CD4-positive, alpha-beta T cell treated with Interleukin-6 at 100 ng/mL for 8 hours (primary cell): ENCODE data around the gene CFAP57.

ENCODE experiments used
- DNase-seq: peaks from one replicate; pipeline ENCODE4 v3.0.0-alpha.2; 2020; ENCODE audit warnings: mixed read lengths, low spot score

The CFAP57 gene

DNA sequence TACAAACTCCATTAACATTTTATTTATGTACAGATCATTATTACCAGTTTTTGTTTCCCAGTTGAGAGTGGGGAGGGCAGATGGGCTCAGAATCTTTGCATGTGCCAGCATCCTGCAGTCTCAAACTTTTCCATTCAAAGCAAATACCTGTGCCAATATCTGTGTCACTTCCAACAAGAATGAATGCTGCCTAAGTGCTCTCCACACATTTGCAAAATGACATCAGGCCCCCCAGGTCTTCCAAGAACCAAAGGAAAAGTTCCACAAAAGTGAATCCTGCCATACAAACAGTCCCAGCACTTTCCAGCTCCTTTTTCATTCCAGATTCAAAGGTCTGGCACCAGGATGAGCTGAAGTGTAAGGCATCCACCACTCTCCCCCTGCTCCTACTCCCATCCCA lies 127.0 kb downstream of the CFAP57 start:
- DNase-seq: no peak

- DNase-seq: no peak
Observed at GRCh38 chr1:43300378-43301094, 128.4 kb downstream of the CFAP57 start, which contains the start of gene TIE1. TSS of gene TIE1 (plus strand) at chr1:43300982. CDS start at chr1:43301072, 90 bp downstream.

- no peak for DNase-seq
Observed at GRCh38 chr1:43302201-43302600, 130.1 kb downstream of the CFAP57 start.

DNA sequence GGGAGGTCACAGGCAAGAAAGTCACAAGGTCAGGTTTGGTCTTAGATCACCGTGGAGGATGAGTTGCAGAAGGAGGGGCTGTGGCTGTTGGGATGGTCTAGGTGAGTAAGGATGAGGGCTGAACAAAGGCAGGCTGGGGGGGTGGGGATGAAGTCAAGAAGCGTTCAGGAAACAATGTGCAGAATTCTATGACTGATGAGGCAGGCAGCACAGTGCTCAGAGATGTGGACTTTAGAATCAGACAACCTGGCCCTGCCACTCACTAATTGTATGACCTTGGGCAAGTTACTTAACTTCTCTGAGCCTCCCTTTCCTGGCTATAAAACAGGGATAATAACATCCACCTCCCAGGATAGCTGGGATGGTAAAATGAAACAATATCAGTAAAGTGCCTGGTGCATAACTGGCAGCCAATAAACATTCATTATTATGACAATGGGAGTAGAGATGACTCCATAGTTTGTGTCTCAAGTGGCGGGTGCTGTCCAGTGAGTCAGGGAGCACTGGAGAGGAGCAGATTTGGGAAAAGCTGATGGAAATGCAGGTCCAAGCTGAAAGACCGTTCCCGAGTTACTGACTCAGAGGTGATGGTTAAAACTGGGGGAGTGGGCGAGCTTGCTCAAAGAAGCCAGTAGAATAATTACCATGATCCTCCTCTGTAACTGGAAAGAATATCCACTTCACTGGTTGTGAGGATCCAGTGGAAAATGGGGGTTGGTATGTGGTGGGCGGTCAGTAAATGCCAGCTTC lies 130.8 kb downstream of the CFAP57 start:
- no peak for DNase-seq

DNA sequence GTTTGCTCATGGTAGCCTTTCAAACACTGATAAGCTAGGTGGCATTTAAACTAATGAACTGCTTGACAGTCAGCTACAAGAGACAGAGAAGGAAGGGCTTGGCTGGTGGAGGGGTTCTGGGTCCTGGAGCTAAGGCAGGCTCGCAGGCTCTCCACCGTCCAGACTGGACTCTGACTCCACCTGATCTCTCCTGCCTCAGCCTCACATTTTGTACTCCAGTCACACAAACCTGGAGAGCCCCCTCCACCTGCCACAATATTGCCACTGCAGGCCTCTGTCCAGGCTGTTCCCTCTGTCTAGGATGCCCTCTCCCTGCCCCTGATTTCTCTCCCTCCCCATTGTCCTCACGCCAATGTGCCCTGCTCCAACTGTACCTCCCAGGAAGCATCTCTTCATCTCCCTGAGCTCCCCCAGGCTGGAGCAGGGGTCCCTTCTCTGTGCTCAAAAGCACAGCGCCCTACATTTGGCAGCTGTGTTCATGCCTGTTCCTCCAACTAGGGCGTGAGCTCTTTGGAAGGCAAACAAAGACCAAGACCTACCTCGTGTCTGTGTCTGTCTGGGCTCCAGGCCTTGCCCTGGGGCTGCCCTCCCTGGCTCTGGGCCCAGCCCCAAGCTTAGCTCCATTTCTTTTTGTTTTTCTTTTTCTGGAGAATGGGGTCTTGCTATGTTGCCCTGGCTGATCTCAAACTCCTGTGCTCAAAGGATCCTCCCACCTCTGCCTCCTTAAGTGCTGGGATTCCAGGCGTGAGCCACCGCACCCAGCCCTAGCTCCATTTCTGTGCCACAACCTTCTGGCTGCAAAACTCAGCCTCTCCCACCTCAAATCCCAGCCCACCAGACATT lies 131.6 kb downstream of the CFAP57 start:
- no peak for DNase-seq
